ENCODE results near the gene GREB1.
"Not testable (repeated sequence)": the region's sequence is repeated elsewhere in the genome, so short reads cannot be mapped to it uniquely, and the experiment has no call there.

GREB1 gene

DNA sequence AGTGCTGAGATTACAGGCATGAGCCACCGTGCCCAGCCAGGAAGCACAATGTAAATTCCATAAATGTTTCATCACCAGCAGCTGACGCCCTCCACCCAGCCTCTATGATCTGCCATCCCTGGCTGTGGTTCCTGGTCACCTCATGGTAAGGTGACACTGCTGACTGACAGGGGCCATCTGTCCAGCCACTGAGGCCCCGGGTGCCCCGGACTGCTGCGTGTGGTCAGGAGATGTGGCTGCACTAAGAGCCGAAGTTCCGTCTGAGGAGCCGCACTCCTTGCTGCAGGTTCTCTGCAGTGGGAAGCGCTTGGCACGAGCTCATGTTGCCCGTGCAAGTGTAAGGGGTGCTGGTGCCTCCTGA lies 125.2 kb downstream of the GREB1 start:
- Histone ChIP-seq H3K27ac (no peak overlapping the region), H3K4me1 (ENCODE audit: low read depth, poor library complexity, severe bottlenecking) (no peaks in the 10 kb centered on the region), H3K4me3 (IDR thresholded peaks at IDR 0.05; ENCODE audit: insufficient read depth, low read depth, low read length) (no peak overlapping the region), H4K20me1 (ENCODE audit: insufficient read depth) (no peaks in the 10 kb centered on the region), H3K9ac (no peak overlapping the region), H3K36me3 (ENCODE audit: insufficient read depth) (no peaks in the 10 kb centered on the region), H3K4me2 (no peak overlapping the region), H3K79me2 (ENCODE audit: insufficient read depth, low read depth) (no peaks in the 10 kb centered on the region), H2AFZ (ENCODE audit: low read depth) (no peak overlapping the region), H3K27me3 (ENCODE audit: insufficient read depth, low read depth) (no peaks in the 10 kb centered on the region)
- TF ChIP-seq, protein P1, sequence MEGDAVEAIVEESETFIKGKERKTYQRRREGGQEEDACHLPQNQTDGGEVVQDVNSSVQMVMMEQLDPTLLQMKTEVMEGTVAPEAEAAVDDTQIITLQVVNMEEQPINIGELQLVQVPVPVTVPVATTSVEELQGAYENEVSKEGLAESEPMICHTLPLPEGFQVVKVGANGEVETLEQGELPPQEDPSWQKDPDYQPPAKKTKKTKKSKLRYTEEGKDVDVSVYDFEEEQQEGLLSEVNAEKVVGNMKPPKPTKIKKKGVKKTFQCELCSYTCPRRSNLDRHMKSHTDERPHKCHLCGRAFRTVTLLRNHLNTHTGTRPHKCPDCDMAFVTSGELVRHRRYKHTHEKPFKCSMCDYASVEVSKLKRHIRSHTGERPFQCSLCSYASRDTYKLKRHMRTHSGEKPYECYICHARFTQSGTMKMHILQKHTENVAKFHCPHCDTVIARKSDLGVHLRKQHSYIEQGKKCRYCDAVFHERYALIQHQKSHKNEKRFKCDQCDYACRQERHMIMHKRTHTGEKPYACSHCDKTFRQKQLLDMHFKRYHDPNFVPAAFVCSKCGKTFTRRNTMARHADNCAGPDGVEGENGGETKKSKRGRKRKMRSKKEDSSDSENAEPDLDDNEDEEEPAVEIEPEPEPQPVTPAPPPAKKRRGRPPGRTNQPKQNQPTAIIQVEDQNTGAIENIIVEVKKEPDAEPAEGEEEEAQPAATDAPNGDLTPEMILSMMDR (conservative IDR thresholded peaks at IDR 0.05; ENCODE audit: low read depth, low read length) = no peak

DNA sequence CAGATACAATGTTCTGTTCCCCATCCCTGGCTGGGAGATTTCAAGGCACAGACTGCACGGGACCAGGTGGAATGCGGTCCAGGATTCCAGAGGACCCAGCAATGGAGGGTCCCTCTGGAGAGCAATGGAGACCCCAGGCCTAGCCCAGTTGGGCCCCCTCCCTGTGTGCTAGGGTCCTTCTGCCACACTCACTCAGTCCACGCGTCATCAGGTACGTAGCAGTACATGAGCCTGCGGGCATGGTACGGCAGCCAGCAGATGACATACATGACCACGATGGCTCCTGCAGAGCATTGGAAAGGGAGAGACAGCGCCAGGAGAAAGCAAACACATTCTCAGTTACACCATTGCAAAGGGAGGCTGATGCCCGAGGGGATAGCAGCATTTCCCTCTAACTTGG lies 126.0 kb downstream of the GREB1 start:
- Histone ChIP-seq H3K4me3 (IDR thresholded peaks at IDR 0.05; ENCODE audit: insufficient read depth, low read depth, low read length) (no peak overlapping the region), H3K4me2 (no peak overlapping the region), H3K4me1 (ENCODE audit: low read depth, poor library complexity, severe bottlenecking) (no peaks in the 10 kb centered on the region), H2AFZ (ENCODE audit: low read depth) (no peak overlapping the region), H3K79me2 (ENCODE audit: insufficient read depth, low read depth) (no peaks in the 10 kb centered on the region), H3K9ac (no peak overlapping the region), H3K27ac (no peak overlapping the region), H3K36me3 (ENCODE audit: insufficient read depth) (no peaks in the 10 kb centered on the region), H3K27me3 (ENCODE audit: insufficient read depth, low read depth) (no peaks in the 10 kb centered on the region), H4K20me1 (ENCODE audit: insufficient read depth) (no peaks in the 10 kb centered on the region)
- TF ChIP-seq, protein P1 (conservative IDR thresholded peaks at IDR 0.05; ENCODE audit: low read depth, low read length) = no peak

DNA sequence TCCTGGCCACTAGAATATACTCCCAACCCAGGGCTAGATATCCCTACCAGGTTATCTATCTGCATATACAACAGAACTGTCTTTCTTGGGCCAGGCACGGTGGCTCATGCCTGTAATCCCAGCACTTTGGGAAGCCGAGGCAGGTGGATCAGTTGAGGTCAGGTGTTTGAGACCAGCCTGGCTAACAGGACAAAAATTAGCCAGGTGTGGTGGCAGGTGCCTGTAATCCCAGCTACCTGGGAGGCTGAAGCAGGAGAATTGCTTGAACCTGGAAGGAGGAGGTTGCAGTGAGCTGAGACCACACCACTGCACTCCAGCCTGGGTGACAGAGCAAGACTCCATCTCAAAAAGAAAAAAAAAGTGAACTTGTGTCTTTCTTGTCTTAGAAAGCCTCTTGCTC lies 126.6 kb downstream of the GREB1 start:
- H3K9ac ChIP-seq; H3K36me3 ChIP-seq (ENCODE audit: insufficient read depth); H2AFZ ChIP-seq (ENCODE audit: low read depth); H3K4me2 ChIP-seq; H3K4me3 ChIP-seq (IDR thresholded peaks at IDR 0.05; ENCODE audit: insufficient read depth, low read depth, low read length); H3K79me2 ChIP-seq (ENCODE audit: insufficient read depth, low read depth); H3K27me3 ChIP-seq (ENCODE audit: insufficient read depth, low read depth); H4K20me1 ChIP-seq (ENCODE audit: insufficient read depth); H3K27ac ChIP-seq; H3K4me1 ChIP-seq (ENCODE audit: low read depth, poor library complexity, severe bottlenecking): not testable (repeated sequence)

DNA sequence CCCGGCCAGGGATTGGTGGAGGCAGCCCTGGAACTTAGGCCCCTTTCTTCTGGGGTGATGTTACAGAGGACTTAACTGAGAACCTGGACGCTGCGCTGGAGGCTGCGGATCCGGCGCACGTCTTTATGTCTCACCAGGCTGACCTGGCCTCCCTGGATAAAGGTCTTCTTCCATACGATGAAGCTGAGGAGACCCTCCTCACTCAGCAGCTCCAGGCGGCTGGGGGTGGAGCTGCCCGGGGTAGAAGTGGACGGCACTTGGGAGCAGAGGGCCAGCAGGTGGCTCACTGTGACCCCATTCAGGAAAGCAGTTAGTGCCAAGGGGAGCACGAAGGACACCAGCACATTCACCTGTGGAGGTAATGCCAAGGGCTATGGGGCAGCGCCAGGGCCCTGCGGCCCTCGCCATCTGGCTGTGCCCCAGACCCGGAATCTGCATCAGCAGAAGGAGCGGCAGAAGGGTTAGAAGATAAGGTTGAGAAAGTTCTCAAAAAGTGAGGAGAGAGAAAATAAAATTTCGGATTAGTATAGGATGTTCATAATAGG lies 128.1 kb downstream of the GREB1 start:
- Histone ChIP-seq H2AFZ (ENCODE audit: low read depth) (no peak overlapping the region), H4K20me1 (ENCODE audit: insufficient read depth) (no peaks in the 10 kb centered on the region), H3K27me3 (ENCODE audit: insufficient read depth, low read depth) (no peaks in the 10 kb centered on the region), H3K4me3 (IDR thresholded peaks at IDR 0.05; ENCODE audit: insufficient read depth, low read depth, low read length) (no peak overlapping the region), H3K4me1 (ENCODE audit: low read depth, poor library complexity, severe bottlenecking) (no peaks in the 10 kb centered on the region), H3K4me2 (no peak overlapping the region), H3K9ac (no peak overlapping the region), H3K79me2 (ENCODE audit: insufficient read depth, low read depth) (no peaks in the 10 kb centered on the region), H3K27ac (no peak overlapping the region), H3K36me3 (ENCODE audit: insufficient read depth) (no peaks in the 10 kb centered on the region)
- TF ChIP-seq, protein P1 (conservative IDR thresholded peaks at IDR 0.05; ENCODE audit: low read depth, low read length) = no peak

DNA sequence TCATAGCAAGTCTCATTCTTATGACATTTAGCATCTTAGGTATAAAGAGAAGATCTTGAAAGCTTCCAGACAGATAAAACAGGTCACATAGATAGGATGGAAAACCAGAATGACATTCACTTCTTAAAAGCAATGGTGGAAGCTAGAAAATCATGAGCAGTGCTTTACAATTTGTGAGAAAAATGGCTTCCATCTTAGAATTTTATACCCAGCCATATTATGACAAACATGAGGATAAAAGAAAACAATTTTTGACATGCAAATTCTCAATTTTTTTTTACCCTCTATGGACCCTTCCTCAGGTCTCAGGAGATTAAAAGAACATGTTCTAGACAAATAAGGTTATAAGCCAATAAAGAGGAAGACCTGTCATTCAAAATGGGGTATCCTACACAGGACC lies 129.0 kb downstream of the GREB1 start:
- no peaks in the 10 kb centered on the region for H3K36me3 ChIP-seq (ENCODE audit: insufficient read depth)
- H3K4me1 ChIP-seq (ENCODE audit: low read depth, poor library complexity, severe bottlenecking) = no peaks in the 10 kb centered on the region
- H4K20me1 ChIP-seq (ENCODE audit: insufficient read depth) = no peaks in the 10 kb centered on the region
- H3K4me2 ChIP-seq = no peak overlapping the region
- H3K9ac ChIP-seq = no peak overlapping the region
- H3K27me3 ChIP-seq (ENCODE audit: insufficient read depth, low read depth) = no peaks in the 10 kb centered on the region
- no peak overlapping the region for H3K27ac ChIP-seq
- no peak overlapping the region for H3K4me3 ChIP-seq (IDR thresholded peaks at IDR 0.05; ENCODE audit: insufficient read depth, low read depth, low read length)
- no peaks in the 10 kb centered on the region for H3K79me2 ChIP-seq (ENCODE audit: insufficient read depth, low read depth)
- TF ChIP-seq, protein P1 (conservative IDR thresholded peaks at IDR 0.05; ENCODE audit: low read depth, low read length) = no peak
- no peak overlapping the region for H2AFZ ChIP-seq (ENCODE audit: low read depth)

Measured in KMS-11 (cell line).